PC-9 (cell line): ENCODE data around the gene MCF2L.

ENCODE experiments used
- CTCF ChIP-seq: fragments of 200-600 bp; sonication (generic); conservative IDR thresholded peaks from 2 replicates; pipeline ENCODE4 v1.6.1; 2017; ENCODE audit warnings: mixed run types, antibody characterized with exemption, mild to moderate bottlenecking, moderate library complexity
- EZH2 ChIP-seq: fragments of 200-600 bp; sonication (generic); IDR thresholded peaks from 2 replicates; pipeline ENCODE4 v1.8.0; 2017; ENCODE audit warnings: antibody characterized with exemption, low read depth

DNA sequence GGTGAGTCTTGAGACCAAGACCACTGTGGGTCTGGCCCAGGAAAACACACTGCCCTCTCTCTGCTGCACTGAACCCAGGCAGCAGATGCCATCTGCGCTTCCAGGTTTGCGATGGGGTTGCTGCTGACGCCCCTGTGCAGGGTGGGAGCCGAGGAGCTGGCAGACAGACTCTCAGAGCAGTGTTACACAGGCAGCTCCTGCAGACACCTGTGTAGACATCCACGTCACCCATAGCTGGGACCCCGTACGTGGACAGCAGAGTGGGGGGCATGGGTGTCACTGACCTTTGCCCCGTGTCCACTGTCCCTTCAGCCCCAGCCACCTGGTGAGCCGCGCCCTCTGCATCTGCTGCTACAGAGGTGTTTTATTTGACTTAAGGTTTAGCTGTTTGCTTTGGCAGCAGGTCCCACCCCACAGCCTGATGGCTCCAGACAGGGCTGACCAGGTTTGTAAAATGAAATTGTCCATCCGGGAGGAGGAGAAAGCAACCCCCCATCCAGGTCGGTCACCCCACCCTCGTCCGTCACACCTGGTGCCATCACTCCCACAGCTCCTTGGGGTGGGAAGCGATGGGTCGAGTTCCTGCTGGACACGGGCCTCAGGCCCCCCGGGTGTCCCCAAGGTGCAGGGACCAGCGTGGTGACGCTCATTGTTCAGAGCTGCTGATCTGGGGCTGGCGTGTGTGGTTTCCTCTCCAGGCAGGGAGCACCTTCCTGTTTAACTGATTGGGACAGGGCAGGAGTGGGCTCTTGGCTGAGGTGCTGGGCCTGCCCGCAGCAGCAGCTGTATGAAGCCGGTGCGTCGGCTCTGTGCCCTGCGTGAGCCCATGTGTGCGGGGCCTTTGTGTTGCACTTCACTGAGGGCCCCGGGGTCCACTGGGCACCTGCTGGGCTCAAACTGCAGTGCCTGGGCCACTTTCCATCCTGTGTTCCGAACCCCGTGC, 28.4 kb downstream of the MCF2L start:
- no peak for TF ChIP-seq CTCF
- no peak for TF ChIP-seq EZH2
